Stimulated activated CD8-positive, alpha-beta memory T cell treated with anti-CD3 and anti-CD28 coated beads, Interleukin-15, amount 100 ng/mL, for 24 hours (primary cell): ENCODE measurements around the gene THEM4.

Experiments
- DNase-seq: peaks from one replicate; pipeline ENCODE4 v3.0.0-alpha.2; 2020; ENCODE audit warnings: low read depth

The THEM4 gene

GRCh38 chr1:151837197-151837596 is 72.1 kb downstream of the THEM4 start:
- DNase-seq = no peak

- no peak for DNase-seq
Observed at GRCh38 chr1:151835596-151835995, 73.7 kb downstream of the THEM4 start.

- DNase-seq = no peak
Observed at GRCh38 chr1:151834239-151834638, 75.1 kb downstream of the THEM4 start.

GRCh38 chr1:151833172-151833900 is 76.0 kb downstream of the THEM4 start:
- DNase-seq = no peak

- no peak for DNase-seq
Observed at GRCh38 chr1:151832318-151832980, 76.9 kb downstream of the THEM4 start.

GRCh38 chr1:151831605-151832004 is 77.7 kb downstream of the THEM4 start, which contains the start of gene RORC:
Gene RORC (minus strand): TSS chr1:151831802. CDS start chr1:151831764, 38 bp downstream.
- DNase-seq = no peak

GRCh38 chr1:151831256-151831591 is 78.1 kb downstream of the THEM4 start:
- no peak for DNase-seq

GRCh38 chr1:151830055-151830454 is 79.3 kb downstream of the THEM4 start:
- no peak for DNase-seq

GRCh38 chr1:151829352-151830046 is 79.8 kb downstream of the THEM4 start:
- DNase-seq = no peak

- no peak for DNase-seq
Observed at GRCh38 chr1:151828921-151829320, 80.4 kb downstream of the THEM4 start.

- no peak for DNase-seq
Observed at GRCh38 chr1:151827853-151828252, 81.5 kb downstream of the THEM4 start.

- no peak for DNase-seq
Observed at GRCh38 chr1:151825751-151826660, 83.3 kb downstream of the THEM4 start.

GRCh38 chr1:151825204-151825603 is 84.1 kb downstream of the THEM4 start:
- no peak for DNase-seq
